ENCODE measurements around the gene PRKCSH.

- TF ChIP-seq ELF4 (IDR thresholded peaks at IDR 0.05): no peak
- no peak for TF ChIP-seq ARNT (IDR thresholded peaks at IDR 0.05)
Measured at GRCh38 chr19:11451871-11452619, 16.6 kb downstream of the PRKCSH start.

All from HEK293T (cell line).